ENCODE data around the gene THBS3.
"Not testable (repeated sequence)": the region's sequence is repeated elsewhere in the genome, so short reads cannot be mapped to it uniquely, and the experiment has no call there.

Gene THBS3

DNA sequence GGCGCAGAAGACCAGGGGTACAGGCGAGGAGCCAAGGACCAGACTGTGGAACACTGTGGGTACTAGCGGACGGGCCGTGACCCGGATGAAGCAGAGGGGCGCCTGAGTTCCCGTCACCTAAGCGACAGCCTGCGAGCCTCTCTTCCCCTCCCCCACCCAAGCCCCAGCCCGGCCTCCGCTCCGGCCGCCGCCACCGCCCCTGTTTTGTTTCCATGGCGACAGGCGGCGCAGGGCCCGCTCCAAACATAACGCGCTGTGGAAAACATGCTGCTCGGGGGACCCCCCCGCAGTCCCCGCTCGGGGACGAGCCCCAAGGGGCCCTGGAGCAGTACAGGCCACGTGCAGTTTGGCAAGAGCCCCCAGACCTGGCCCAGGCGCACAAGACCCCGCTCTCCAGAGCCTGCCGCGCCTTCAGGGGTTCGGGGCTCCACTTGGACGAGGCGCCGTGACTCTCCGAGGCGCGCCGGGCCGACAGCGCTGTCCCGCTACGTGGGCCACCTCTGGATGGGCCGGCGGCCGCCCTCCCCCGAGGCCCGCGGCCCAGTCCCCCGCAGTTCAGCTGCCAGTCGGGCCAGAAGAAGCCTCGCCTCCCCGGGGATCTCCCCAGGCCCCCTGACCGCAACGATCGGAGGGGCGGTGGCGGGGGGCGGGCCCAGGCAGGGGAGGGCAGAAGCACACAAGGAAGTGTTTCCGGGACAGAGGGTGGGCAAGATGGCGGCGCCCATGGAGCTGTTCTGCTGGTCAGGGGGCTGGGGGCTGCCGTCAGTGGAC, 1.0 kb upstream of the THBS3 start, which contains the start of gene MTX1:
MTX1 (plus strand) TSS at position 155 of the 771 bp plus-strand sequence; CDS start at position 265, 110 bp downstream.
- peak; percentile 75 to 82 (median 76) for DNase-seq (ENCODE audit: low read depth in 3 of 3, low spot score in 1 of 3)

DNA sequence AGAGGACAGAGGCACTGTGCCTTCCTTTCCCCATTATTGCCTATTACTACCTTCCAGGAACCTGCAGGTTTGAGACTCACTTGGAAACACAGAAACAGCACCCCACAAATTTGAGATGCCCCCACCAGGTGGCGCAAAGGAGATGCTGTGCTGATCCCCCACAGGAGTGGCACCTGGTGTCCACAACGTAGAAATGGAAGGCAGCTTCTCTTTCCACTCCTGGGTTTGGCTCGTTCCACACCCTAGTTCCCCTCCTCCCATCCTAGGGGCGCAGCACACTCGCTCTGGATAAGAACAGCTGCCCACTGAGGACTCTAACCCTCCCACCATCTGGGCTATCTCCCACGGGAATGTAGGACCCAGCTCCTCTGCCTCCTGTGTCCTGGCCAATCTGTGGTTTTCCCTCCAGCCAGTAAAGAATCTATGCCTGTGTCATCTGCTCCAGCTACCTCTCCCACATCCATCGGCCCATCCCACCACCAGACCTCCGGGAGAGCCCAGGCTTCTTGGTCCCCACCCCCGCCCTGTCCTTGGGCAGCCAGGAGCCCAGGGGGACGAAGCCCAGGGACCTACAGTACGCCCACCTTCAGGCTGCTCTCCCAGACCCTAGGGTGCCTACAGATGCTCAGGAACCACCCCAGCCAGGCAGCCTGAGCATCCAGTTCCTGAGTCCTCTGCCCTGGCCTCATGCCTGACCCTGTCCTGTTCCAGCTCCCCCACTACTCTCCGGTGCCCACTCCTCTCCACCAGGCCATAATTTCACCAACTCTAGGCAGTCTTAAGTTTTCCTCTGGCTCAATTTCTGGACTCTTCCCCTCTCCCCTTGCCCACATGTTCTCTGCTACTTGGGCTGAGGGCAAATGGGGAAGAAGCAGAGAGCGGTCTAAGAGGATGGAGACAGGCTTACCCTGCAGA, 549 bp downstream of the THBS3 start:
- DNase-seq (ENCODE audit: low read depth in 3 of 3, low spot score in 1 of 3), result peak; percentile 75 to 89 (median 81)

DNA sequence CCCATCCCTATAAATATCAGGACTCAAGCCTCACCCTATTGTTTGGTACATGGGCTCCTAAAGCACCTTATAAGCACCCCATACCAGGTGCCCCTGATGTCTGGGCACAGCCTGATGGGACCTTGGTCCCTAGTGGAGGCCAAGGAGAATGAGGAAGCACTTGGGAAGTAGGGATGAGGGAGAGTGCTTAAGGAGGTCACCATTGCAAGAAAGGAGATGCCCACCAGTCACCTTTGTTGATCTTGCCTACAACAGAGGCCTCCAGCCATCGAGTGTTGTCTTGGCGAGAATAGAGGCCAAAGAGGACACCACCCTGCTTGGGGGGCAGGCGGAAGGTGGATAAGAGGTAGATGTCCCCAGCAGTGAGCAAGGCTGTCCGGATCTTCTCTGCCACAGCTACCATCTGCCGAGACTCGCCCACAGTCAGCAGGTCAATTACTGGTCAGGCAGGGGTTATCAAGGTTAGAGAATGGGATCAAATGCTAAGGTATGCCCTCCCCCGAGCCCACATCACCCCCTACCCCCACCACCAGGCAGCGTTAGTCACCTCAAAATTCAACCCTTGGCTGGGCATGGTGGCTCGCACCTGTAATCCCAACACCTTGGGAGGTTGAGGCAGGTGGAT, 1.6 kb downstream of the THBS3 start:
- DNase-seq (ENCODE audit: low read depth in 3 of 3, low spot score in 1 of 3), result no peak

DNA sequence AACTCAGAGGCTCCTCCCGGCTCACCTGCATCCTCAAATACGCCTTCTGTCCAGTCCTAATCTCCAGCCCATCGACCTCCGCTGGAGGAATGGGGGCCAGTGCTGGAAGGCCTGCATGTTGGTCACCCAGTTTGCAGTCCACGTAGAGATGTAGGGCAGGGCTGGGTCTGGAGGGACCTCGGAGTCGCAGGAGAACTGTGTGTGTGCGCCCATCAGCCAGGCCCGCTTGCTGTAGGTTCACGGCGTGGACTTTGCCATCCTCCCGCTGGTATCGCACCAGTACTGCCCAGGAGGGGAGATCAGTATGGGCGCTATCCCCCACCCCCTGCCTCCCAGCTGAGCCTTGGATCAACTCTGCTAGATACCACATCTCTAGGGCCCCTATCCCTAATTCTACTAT, 2.7 kb downstream of the THBS3 start:
- no peak for DNase-seq (ENCODE audit: low read depth in 3 of 3, low spot score in 1 of 3)

DNA sequence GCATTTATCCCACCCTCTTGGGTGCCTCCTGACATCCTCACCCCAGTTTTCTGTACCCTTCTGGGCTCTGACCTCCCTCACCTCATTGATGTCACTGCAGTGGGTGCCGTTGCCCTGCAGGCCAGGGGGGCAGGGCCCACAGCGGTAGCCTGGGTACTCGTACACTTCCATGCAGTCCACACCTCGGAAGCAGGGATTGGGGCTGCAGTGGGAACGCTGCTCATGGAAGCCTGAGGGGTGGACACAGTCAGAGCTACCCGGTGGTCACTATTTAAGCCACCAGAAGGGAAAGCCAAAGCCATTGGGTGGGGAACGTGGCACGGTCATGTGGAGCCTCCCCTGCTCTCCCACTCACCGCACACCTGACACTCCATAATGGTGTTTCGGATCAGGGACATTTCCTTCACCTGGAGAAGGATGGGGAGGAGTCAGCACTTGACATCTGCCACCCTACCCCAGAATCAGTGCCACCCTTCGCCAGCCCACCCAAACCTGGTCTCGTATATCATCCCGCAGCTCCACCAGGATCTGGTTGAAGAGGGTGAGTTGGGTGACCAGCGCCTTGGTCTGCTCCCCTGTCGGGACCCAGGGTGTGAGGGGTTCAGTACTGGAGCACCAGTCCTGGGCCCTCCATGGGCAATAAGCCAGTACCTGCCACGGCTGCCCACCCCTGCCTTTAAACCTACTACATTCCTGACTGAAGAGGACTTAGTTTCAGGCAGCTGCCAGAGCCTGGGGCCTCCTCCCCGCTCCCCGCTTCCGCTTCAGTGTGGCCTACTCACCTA, 4.8 kb downstream of the THBS3 start:
- DNase-seq (ENCODE audit: low read depth in 3 of 3, low spot score in 1 of 3), result no peak

DNA sequence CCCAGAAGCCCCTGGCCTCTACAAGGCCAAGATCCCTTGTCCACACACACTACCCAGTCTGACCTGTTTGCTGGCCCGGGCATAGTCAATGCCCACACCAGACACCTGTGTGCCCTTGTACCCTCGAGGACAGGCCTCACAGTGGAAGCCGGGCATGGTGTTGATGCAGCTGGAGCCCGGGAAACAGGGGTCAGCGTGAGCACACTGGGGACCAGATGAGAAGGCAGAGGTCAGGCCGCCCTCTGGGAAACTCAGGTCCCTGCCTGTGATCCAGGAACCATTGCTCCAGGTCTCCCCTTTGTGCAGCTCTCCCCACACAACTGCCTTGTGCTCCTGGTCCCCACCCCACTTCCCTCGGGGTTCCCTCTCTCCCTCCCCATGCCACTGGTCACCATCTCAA, 5.5 kb downstream of the THBS3 start:
- DNase-seq (ENCODE audit: low read depth in 3 of 3, low spot score in 1 of 3), result no peak

DNA sequence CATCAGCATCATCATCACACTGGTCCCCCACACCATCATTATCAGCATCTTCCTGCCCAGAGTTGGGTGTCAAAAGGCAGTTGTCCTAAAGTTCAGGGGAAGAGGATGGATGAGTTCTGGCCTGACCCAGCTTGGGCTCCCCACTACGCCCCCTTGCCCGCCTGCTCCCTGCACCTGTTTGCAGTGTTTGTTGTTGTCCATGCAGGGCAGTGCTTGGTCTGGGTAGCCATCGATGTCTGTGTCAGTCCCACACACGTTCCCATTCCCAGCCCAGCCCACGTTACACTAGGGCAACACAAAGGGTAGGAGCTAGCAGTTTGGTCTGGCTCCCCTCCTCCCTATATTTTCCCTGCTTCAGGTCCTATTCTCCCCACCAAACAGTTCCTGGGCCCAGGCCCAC, 6.8 kb downstream of the THBS3 start:
- no peak for DNase-seq (ENCODE audit: low read depth in 3 of 3, low spot score in 1 of 3)

DNA sequence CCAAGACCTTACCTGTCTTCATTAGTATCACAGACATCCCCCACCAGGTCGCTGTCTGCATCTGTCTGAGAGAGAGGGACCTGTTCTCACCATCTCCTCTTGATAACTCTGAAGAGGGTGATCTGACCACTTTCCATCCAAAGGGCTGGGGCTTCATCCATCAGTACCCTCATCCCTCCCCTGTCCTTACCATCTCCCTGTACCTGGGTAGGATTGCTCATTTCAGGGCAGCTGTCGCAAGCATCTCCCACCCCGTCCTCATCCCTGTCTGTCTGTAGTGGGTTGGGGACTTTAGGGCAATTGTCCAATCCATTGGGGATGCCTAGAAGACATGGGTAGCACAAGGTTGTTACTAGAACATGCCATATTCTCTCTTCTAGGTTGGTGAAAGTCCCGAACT, 7.9 kb downstream of the THBS3 start:
- no peak for DNase-seq (ENCODE audit: low read depth in 3 of 3, low spot score in 1 of 3)

DNA sequence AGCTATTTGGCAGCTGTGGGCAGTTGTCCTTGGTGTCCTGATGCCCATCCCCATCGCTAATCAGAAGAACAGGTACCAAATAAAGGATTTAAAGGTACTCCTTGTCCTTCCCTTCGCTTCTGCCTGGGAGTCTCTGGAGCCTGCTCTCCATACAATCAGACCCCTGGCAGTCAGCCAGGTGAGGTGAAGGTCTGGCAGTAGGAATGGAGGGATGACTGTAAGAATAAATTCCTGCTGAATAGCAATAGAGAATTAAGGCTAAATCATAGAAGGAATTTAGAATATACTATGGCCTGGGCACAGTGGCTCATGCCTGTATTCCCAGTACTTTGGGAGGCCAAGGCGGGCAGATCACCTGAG, 9.2 kb downstream of the THBS3 start:
- DNase-seq (ENCODE audit: low read depth in 3 of 3, low spot score in 1 of 3), result no peak

DNA sequence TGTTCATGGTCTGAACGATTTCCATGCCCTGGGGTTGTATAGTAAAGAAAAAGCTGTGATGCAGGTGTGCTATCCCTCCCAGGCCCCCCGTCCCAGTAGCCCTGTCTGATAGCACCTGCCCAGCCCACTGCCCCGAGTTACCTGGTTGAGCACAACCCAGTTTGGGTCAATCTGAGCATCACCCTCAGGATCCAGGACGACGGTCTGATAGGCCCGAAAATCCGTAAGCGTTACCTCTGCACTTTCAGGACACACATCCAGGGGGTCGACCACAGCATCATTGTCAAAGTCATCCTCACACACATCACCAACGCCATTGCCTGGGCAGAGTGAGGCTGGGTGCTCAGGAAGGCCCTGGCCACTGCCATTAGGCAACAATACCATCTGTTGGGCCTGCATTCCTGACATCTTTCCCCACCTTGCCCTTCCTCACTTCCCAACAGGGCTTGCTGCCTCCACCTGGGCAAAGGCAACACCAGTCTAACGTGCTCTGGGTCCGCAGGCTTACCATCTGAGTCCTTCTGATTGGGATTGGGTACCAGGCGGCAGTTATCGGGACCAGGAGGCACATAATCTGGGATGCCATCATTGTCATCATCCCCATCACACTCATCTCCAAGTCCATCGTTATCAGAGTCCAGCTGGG, 9.7 kb downstream of the THBS3 start:
- no peak for DNase-seq (ENCODE audit: low read depth in 3 of 3, low spot score in 1 of 3)

DNA sequence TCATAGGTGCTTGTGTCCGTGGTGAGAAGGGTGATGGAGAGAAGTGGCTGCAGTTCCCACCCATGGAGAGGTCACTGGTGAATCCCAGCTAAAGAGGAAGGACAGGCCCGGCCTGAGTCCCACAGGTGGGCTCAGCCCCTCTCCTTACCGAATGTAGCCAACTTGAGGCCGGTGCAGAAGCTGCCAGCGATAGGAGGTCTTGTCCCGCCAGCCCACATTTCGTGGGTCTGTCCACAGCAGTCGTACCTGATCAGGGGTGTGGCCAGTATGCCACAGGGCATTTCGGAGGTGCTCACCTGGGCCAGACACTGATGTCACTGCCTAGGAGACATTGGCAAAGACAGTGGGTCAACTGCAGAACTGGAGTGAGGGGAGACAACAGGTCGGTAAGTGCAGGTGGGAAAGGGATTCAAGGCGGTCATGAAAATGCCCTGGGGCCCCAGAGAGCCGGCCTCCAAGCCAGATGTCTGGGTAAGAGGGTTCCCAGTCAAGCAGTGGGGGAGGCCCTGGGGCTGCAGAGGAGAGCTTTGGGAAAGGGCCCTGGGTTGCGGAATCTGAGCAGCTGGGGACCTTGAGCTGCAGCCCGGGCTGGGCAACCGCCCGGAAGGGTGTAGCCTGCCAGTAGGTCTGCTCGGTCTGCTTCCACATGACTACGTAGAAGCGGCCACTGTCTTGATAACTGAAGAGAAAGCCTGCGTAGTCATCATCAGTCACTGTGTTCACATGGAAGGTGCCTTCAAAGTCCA, 10.6 kb downstream of the THBS3 start:
- DNase-seq (ENCODE audit: low read depth in 3 of 3, low spot score in 1 of 3), result no peak

DNA sequence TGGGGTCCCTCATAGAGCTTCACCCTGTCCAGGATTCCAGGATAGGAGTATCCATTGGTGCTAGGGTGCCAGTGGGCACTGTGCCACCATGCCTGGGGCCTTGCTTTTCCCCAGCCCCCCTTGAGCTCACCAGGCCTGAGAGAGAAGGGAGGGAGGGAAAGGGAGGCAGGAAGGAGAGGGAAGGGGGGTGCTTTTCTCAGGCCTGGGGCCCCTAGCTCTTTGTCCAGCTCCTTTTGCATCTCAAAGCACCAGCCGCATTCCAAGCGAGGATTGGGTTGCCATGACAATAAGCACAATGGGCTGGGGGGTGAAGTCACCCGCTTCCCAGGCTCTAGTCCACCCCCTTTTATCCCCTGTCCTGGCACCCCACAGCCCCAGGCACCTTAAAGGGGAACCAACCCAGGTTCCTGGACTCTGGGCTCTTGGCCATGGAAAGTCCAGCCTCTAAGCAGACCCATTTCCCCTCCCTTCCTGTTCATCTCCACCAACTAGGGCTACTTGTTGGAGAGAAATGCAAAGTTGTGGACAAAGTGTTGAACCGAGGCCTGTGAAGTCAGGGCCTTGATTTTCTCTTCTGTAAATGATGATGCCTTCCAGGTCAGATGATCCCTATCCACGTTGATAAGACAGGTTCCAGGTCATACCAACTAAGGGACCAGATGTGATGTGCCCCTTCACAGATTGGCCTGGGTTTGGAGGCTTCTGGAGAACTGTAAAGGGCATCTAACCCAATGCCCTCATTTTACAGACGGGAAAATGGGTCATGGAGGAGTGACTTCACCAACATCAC, 11.4 kb downstream of the THBS3 start:
- no peak for DNase-seq (ENCODE audit: low read depth in 3 of 3, low spot score in 1 of 3)

DNA sequence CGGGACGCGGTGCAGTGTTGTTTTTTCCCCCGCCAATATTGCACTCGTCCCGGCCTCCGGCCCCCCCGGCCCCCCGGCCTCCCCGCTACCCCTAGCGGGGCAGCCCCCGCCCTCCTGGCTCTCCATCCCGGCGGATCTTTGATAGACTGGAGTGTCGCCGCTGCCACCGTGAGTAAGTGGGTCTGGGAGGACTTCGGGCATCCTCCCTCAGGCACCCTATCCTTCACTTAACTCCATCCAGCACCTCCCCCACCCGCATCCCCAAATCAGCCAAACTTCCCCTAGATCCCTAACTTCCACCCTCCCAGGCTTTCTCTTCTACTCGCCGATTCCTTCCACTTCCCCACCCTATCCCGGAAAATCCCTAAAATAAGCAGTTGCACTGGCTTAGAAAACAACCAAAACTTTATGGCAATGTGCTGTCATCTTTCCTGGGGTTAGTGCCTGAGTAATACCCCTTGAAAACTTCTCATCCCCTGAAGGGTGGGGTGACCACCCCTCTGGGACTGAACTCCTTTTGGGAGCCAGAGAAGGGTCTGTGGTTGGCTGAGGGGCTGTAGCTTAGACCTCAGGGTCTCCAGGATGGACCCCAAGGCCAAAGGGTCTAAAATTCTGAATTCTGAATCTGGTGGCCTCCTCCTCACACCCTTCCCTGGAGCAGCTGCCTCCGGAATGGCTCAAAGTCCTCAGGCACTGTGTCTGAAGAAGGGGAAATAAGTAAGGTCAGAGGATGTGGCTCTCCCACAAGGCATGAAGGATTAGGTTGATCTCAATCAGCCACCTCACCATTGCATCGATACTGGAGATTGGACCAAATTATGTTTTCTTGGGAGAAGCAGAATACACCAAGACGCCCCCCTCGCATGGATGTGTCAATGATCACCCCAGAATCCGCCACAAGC, 12.2 kb downstream of the THBS3 start:
- no peak for DNase-seq (ENCODE audit: low read depth in 3 of 3, low spot score in 1 of 3)

DNA sequence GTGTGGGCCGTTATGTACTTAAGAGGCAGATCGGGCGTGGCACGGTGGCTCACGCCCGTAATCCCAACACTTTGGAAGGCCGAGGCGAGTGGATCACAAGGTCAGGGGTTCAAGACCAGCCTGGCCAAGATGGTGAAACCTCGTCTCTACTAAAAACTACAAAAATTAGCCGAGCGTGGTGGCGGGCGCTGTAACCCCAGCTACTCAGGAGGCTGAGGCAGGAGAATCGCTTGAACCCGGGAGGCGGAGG, 13.8 kb downstream of the THBS3 start:
- not testable (repeated sequence) for DNase-seq (ENCODE audit: low read depth in 3 of 3, low spot score in 1 of 3)

DNA sequence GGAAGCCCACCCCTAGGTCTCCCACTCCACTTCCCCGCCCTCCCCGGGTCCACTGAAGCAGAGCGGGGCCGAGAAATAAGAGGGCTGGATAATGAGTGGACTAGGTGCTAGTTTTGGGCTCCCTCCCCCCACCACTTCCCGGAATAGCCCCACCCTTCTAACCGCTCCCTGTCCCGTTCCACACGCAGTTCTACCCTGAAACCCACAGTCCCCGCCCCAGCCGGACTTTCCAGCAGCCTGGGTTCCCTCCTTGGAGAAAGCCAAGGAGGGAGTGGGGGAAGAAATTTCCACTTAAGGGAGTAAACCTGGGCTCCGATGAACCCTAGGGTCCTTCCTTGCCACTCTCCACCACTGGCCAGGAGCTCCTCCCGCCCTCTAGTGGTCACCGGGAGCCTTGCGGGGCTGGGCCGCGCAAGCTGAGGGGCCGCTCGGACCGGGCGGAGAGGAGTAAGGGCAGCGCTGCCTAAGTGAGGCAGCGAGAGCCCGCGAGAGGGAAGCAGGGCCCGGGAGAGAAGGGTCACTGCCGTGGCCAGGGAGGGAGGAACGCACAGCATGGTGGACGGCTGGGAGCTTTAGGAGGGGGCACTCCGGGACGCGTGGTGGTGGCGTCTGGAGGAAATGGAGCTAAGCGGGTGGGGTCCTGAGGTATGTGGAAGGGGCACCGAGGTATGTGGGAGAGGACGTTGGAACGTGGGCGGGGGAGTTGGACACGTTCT, 14.3 kb downstream of the THBS3 start:
- DNase-seq (ENCODE audit: low read depth in 3 of 3, low spot score in 1 of 3), result peak in 1 of 3 donors; percentile 66

DNA sequence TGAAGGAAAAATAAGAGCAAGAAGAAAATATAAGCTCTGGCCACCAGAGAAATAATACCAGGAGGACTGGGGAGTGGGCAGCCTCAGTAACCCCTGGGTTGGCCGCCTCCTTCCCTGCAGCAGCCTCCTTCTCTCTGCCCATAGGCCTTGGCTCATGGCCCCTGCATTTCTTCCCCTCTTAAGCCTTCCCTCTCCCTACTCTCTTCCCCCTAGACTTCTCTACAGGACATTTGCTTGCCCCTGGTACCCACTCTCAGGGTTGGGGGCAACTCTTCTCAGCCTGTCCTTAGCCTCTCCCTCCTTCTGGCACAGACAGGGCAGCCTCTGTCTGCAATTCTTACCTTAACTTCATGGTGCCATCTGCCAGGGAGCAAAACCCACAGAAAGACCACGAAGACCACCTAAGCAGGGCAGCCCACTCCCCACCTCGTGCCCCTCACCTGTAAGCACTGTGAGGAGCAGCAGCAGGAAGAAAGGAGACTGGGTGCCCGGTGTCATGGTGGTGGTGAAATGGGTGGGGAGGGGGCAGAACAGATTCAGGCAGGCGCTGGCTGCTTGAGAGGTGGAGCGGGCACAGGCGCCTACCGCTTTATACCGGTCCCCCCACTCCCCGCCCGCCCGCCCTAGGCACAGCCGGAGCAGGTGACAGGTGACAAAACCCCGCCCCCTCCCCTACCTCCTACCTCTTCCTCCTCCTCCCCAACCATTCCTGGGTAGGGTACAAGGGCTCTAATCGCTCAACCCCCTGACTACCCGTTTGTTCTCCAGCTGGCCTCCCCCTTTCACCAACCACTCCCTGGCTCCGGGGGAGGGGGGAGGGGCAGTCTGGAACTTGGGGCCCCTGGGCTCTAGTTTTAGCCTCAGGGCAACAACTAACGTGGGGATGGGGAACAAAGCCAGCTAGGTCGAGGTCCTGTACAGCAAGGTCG, 15.1 kb downstream of the THBS3 start:
- peak in 1 of 3 donors; percentile 25 for DNase-seq (ENCODE audit: low read depth in 3 of 3, low spot score in 1 of 3)

DNA sequence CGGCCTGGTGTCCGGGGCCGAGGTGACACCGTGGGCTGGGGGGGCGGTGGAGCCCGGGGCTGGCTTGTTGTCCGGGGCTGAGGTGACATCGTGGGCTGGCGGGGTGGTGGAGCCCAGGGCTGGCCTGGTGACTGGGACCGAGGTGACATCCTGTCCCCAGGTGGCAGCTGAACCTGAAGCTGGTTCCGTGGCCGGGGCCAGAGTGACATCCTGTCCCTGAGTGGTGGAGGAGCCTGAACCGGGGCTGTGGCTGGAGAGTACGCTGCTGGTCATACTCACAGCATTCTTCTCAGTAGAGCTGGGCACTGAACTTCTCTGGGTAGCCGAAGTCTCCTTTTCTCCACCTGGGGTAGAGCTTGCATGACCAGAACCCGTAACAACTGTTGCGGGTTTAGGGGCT, 15.8 kb downstream of the THBS3 start:
- no peak for DNase-seq (ENCODE audit: low read depth in 3 of 3, low spot score in 1 of 3)
